KOPT-K1 (cell line): Measurements from ENCODE around the gene DNM1.

ENCODE experiments used
- H3K27ac ChIP-seq: fragments of 200-600 bp; sonication (generic); 2 replicates; pipeline ENCODE4 v1.5.1; 2016; ENCODE audit warnings: antibody characterized with exemption, mild to moderate bottlenecking, low read depth, low read length; ENCODE audit not compliant: poor library complexity, severe bottlenecking
- H3K36me3 ChIP-seq: fragments of 200-600 bp; sonication (generic); 2 replicates; pipeline ENCODE4 v1.5.1; 2017; ENCODE audit warnings: antibody characterized with exemption, mild to moderate bottlenecking, low read length, moderate library complexity; ENCODE audit not compliant: insufficient read depth
- H3K9me3 ChIP-seq: fragments of 200-600 bp; sonication (generic); 2 replicates; pipeline ENCODE4 v1.5.1; 2017; ENCODE audit warnings: antibody characterized with exemption, low read length, mild to moderate bottlenecking; ENCODE audit not compliant: insufficient read depth, poor library complexity, severe bottlenecking

The DNM1 gene

DNA sequence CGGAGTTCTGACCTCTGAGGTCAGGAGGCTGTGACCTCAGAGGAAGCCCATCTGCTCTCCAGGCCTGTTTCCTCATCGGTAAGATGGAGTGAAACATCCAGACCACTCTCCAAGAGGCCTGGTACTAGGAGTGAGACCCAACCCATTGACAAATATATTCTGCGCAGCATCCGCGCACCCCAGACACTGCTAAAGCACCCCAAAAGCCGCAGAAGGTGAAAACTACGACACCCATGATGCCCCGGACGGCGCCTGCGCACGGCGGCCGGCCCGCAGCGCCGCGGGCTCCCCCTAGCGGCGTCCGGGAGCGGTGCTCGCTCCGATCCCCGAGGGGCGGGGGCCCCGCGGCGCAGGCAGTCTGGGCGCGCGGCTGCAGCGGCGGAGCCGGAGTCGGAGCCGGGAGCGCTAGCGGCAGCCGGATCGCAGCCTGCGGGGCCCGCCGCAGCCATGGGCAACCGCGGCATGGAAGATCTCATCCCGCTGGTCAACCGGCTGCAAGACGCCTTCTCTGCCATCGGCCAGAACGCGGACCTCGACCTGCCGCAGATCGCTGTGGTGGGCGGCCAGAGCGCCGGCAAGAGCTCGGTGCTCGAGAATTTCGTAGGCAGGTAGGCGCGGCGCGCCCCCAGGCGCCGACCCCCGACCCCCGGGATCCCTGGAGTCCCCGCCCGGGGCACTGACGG is at the start of gene DNM1:
DNM1 (plus strand) TSS at position 356 of the 683 bp plus-strand sequence; CDS start at position 448, 92 bp downstream.
- Histone ChIP-seq H3K36me3 (no peaks in the 10 kb centered on the region), H3K9me3 (no peaks in the 10 kb centered on the region), H3K27ac (no peak within 1 kb of the TSS)

DNA sequence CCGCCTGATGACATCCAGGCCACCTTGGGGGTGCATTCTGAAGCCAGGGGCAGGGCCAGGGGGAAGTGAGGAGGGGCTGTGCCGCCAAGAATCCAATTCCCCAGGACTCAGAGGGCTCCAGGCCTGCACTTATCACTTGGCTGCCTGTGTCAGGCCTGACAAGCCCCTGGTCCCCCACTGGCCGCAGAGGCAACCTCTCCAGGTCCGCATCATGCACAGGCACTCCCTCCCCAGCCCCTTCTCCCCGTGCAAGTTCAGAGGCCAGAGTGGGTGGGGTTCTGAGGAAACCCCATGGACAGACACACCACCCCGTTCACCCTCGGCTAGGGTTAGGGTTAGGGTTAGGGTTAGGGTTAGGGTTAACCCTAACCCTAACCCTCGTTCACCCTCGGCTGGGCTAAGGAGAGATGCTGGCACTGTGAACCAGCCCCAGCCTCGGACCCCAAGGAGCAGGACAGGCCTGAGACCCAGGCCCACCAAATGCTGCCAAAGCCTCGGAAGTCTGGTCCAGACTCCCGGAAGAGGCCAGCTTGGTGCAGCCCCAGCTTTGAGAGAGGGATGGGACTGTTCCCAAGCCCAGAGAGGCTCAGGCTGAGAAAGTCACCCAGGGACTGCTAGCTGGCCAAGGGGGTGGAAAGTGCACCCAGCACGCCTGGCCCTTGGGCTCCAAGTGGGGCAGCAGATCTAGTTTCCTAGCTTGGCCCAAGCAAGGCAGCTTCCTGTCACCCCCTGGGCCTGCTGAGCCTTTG is 49.1 kb upstream of the DNM1 start:
- no peak overlapping the region for H3K27ac ChIP-seq
- H3K36me3 ChIP-seq, result no peaks in the 10 kb centered on the region
- H3K9me3 ChIP-seq, result no peaks in the 10 kb centered on the region

DNA sequence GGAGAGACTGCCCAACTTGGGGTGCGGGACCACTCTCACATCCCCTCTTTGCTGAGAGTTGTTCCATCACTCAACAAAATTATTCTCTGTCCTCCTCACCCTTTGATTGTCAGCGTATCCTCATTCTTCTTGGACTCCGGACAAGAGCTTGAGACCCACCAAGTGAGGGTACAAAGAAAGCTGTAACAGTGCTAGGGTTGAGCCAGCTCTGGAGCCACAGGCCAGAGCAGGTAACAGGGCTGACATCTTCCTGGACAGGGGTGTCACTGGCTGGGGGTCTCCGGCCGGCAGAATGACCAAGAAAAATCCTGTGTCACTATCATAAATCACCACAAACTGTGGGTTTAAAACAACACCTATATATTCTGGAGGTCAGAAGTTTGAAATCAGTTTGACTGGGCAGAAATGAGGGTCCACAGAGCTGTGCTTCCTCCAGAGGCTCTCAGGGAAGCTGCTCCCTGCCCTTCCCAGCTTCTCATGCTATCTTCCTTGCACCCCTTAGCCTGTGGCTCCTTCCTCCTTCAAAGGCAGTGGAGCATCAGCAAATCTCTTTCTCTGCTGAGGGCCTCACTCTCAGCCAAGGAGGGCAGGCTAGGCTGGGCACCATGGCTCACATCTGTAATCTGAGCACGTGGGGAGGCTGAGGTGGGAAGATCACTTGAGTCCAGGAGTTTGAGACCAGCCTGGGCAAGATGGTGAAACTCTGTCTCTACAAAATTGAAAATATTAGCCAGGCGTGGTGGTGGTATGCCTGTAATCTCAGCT is 47.3 kb upstream of the DNM1 start:
- no peaks in the 10 kb centered on the region for H3K9me3 ChIP-seq
- H3K36me3 ChIP-seq, result no peaks in the 10 kb centered on the region
- no peak overlapping the region for H3K27ac ChIP-seq

DNA sequence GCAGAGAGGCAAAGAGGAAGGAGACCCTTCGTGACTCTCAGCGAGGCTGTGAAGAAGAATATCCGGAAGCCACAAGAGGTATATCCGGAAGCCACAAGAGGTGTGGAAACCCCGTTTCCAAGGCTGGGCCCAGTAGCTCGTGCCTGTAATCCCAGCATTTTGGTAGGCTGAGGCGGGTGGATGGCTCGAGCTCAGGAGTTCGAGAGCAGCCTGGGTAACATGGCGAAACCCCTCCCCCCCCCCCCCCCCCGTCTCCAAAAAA is 43.7 kb upstream of the DNM1 start:
- Histone ChIP-seq H3K27ac (peak overlapping the region; percentile 72), H3K9me3 (no peaks in the 10 kb centered on the region), H3K36me3 (peaks cover 28% of the 10 kb centered on the region)

DNA sequence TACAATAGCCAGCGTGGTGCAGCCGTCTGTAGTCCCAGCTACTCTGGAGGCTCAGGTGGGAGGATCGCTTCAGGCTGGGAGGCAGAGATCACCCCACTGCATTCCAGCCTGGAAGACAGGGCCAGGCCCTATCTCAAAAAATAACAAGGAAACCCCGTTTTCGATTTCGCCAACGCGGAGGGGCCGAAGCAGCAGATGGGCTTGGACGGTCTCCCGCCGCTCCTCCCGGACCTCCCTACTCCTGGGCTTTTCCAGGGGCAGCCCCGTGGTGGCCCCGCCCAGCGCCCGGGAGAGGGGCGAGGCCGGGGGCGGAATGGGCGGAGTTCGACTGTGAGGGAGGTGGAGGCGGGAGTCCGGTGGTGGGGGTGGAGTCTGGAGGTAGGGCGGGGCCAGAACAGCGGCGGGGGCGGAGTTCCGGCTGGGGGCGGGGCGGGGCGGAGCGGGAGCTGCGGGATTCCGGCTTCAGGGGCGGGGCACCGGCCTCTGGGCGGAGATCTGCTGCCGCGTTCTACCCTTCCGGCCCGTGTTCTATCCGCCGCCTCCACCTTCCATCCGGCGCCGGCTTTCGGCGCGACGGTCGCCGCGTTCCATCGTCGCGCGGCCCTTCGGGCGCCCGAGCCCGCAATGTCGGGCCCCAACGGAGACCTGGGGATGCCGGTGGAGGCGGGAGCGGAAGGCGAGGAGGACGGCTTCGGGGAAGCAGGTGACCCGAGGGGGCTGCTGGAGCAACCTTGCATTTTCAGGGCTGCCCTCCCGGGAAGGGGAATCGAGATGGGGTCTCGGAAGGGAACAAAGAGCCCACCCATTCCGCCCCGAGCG is 43.2 kb upstream of the DNM1 start, which contains the start of gene BBLN:
BBLN (plus strand) TSS at position 482 of the 819 bp plus-strand sequence; CDS start at position 625, 143 bp downstream.
- H3K27ac ChIP-seq, result peak within 1 kb of the TSS; percentile 78
- peaks cover 33% of the 10 kb centered on the region for H3K36me3 ChIP-seq
- H3K9me3 ChIP-seq, result no peaks in the 10 kb centered on the region

DNA sequence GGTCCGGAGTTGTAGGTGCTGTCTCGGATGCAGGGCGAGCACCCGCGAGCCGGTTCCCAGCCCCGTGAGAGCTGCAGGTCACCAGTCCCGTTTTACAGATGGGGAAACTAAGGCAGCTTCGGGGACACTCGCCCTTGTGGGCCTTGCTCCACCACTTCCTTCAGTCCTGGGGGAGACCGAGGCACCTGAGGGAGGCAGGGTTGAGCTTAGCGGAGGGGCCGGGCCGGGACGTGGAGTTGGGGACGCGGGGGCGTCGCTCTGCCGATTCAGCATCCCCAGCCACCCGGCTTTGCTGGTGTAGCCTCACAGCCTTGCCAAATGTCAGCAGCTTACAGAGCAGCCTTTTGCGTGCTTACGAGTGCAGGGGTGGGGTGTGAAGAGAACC is 42.6 kb upstream of the DNM1 start:
- peaks cover 33% of the 10 kb centered on the region for H3K36me3 ChIP-seq
- no peaks in the 10 kb centered on the region for H3K9me3 ChIP-seq
- peak overlapping the region; percentile 78 for H3K27ac ChIP-seq

DNA sequence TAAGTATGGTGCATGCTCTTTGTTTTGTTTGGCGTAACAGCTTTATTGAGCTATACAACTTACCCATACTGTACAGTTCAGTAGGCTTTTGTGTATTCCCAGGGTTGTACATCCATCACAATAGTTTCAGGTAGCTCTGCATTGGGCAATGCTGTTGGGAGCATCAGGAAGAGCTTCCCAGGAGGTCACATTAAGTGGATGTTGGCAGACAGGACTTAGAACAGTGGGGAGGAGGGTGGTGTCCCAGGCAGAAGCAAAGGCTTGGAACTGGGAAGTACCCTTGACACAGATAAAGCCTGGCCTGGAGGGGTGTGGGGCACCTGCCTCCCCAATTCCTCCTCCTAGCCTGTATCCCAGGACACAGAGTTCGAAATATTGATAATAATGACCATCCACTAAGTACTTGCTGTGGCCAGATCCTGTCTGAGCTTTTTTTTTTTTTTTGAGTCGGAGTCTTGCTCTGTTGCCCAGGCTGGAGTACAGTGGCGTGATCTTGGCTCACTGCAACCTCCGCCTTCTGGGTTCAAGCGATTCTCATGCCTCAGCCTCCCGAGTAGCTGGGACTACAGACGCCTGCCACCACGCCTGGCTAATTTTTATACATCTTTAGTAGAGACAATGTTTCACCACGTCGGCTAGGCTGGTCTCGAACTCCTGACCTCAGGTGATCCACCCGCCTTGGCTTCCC is 41.8 kb upstream of the DNM1 start:
- Histone ChIP-seq H3K36me3 (peaks cover 41% of the 10 kb centered on the region), H3K27ac (peak overlapping the region; percentile 78)

DNA sequence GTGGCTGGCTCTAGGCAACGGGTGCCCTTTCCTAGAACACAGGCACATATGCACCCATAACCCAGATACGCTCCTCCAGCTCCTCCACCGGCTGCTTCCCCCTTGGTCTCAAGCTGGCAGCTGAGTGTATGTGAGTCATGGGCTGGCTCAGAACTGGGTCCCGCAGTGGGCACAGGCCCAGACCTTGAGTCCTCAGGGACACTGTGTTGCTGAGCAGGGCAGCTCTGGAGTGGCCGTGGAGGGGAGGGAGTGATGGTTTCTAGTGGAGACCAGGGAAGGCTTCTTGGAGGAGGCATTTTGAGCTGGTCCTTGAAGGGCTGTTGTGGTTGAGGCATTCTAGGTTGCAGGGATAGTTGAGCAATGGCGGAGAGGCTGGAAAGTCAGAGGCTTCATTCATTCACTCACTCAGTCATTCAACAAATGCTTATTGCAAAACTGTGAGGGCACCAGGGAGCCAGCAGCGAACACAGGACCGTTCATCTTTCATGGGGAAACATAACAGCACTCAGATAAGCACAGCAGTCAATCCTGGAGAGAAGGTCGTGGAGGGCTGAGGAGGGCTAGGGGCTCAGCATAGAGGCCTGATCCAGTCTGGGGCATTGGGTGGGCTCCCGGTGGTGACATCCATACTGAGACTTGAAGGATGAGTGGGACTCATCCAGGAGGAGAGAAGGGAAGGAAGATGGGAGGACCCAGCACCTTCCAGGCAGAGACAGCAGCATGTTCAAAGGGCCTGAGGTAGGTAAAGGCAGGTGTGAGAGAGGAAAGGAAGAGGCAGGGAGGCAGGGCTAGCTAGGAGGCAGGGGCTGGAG is 40.8 kb upstream of the DNM1 start:
- H3K27ac ChIP-seq, result no peak overlapping the region
- no peaks in the 10 kb centered on the region for H3K9me3 ChIP-seq

More for the DNA sequence above, 41.8 kb upstream of the DNM1 start:
- H3K9me3 ChIP-seq, result no peaks in the 10 kb centered on the region

DNA sequence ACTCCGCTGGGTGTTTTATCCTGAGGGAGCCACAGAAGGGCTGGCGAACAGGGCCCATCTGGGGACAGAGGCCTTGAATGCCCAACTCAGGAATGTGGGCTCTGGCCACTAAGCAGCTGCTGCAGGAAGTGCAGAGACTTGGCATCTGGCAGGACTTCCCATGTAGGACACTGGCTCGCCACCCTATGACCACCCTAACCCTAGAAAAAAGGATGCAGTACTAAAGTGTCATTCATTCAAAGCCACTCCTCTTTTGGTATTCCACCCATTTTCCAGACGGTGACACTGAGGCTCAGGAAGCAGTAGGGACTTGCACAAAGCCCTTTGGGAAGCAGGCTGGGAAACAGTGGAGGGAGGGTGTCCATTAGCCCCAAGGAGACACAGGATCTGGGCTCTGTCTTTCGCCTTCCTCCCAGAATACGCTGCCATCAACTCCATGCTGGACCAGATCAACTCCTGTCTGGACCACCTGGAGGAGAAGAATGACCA is 40.1 kb upstream of the DNM1 start:
- peaks cover 58% of the 10 kb centered on the region for H3K36me3 ChIP-seq
- no peaks in the 10 kb centered on the region for H3K9me3 ChIP-seq

More for the DNA sequence above, 40.8 kb upstream of the DNM1 start:
- H3K36me3 ChIP-seq, result peaks cover 52% of the 10 kb centered on the region

DNA sequence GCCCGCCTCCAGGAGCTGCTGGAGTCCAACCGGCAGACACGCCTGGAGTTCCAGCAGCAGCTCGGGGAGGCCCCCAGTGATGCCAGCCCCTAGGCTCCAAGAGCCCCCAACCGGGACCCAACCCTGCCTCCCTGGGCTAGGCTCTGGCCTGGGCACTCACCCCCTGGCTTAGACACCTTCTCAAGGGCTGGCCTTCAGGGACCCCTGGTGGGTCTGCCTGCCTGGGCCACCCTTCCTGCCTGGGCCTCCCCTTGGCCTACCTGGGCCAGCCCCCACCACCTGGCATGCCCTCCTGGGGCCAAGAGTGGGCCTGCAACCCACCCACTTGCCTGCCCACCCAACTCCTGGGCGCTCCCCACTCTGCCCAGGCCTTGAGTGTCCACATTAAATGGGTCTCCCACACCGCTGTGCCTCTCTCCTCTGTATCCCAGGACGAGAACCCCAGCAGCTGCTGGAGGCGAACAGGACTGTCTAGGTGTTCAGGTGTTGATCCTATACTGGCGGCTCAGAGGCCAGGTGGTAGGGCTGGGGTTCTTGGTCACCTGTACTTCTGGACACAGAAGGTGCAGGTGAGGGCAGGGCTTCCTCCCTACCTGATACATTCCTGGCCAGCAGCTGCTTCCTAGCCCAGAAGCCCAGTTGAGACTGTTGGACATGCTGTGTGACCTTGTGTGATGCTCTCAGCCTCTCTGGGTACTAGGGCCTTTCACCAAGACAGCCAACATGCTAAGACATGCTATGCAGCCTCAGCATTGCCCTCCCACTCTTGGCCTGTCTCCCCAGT is 39.5 kb upstream of the DNM1 start:
- H3K27ac ChIP-seq, result no peak overlapping the region
- no peaks in the 10 kb centered on the region for H3K9me3 ChIP-seq
- H3K36me3 ChIP-seq, result peaks cover 65% of the 10 kb centered on the region

More for the DNA sequence above, 40.1 kb upstream of the DNM1 start:
- no peak overlapping the region for H3K27ac ChIP-seq

DNA sequence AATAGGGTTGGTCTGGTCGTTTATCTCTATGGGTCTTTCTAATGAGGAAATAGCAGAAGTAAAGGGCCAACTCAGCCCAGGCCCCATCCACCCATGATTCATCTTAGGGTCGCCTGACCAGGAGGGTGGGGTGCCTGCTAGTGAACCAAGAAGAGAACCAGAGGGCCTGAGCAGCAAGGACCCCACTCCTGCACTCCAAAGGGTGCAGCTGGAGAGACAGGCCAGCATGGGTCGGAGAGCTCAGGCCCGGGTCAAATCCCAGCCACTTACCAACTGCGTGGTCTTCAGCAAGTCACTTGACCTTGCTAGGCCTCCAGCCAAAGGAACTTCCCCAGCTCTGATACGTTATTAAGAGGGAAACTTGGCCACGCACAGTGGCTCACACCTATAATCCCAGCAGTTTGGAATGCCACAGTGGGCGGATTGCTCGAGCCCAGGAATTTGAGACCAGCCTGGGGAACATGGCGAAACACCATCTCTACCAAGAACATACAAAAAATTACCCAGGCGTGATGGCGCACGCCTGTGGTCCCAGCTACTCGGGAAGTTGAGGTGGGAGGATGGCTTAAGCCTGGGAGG is 38.8 kb upstream of the DNM1 start:
- Histone ChIP-seq H3K27ac (no peak overlapping the region), H3K36me3 (peaks cover 71% of the 10 kb centered on the region), H3K9me3 (no peaks in the 10 kb centered on the region)

DNA sequence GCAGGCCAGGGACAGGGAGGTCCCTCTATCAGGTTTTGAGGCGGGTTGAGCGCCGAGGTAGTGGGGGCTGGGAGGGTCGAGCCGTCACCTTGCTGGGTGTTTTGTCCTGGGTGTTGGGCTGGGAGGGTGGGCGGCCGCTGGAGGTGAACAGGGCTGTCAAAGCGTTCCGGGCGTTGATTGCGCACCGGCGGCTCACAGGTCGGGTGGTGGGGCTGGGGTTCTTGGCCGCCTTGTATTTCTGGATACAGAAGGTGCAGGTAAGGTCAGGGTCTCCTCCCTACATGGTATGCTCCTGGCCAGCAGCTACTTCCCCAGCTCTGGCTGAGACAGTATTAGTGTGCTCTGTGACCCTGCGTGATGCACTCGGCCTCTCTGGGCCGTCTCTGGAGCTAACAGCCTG is 37.0 kb upstream of the DNM1 start:
- H3K27ac ChIP-seq, result no peak overlapping the region
- H3K9me3 ChIP-seq, result no peaks in the 10 kb centered on the region
- H3K36me3 ChIP-seq, result peaks cover 89% of the 10 kb centered on the region

DNA sequence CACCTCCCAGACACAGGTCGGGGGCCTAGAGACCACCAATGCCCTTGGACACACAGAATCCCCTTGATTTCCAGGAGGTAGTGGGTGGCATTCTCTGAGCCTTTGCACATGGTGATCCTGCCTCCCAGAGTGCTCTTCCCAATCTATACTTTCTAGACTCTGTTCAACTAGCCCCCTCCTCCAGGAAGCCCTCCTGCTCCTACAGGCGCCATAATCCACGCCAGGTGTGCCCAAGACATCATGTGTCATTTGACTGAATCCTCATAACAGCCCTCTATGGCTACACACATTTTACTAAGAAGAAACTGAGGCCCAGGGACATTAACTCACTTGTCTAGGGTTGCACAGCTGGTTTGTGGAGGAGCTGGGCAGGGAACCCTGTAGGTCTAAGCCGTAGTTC is 36.0 kb upstream of the DNM1 start:
- peaks cover 85% of the 10 kb centered on the region for H3K36me3 ChIP-seq
- H3K9me3 ChIP-seq, result no peaks in the 10 kb centered on the region
- H3K27ac ChIP-seq, result no peak overlapping the region
